GM18870 (cell line): ENCODE measurements around the gene BMP7.
"Not testable (repeated sequence)": the region's sequence is repeated elsewhere in the genome, so short reads cannot be mapped to it uniquely, and the experiment has no call there.

Experiments used
- ATAC-seq: cut with Tn5 transposase; IDR thresholded peaks from one replicate; pipeline ENCODE4 v1.9.1; 2021; ENCODE audit warnings: moderate library complexity; ENCODE audit not compliant: unreplicated experiment

Gene BMP7

DNA sequence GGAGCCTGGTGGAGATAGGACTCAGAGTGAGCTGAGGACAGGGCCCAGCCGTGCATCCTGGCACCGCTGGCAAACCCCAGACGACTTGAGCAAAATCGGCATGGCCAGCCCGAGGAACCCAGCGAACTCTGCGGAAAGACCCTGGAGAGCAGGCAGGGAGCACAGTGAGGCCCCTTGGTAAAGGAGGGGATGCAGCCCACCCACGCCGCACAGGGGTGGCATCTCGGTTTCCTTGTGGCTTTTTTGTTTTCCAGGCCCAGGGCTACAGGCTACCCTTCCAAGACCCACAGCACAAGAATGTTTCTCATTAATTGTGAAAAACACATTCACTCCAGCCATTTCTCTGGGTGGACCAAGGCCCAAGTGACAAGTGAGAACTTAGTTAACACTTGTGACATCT, 71.4 kb downstream of the BMP7 start:
- ATAC-seq, result no peak

DNA sequence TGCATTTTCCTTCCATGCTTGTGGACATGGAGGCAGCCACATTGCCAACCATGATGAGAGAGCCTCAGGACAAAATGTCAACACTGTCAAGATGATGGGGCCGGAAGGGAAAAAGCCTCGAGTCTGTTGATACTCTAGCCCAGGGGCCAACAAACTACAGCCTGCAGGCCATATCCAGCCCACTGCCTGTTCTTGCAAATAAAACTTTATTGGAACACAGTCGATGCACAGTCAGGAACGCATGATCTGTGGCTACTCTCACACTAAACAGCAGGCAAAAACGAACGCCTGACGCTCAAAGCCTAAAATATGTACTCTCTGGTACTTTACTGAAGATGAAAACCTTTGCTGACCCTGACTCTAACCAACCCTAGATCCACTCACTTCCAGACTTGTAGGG, 72.3 kb downstream of the BMP7 start:
- no peak for ATAC-seq

- no peak for ATAC-seq
These were observed 73.3 kb downstream of the BMP7 start for GRCh38 chr20:57193094-57193493.

DNA sequence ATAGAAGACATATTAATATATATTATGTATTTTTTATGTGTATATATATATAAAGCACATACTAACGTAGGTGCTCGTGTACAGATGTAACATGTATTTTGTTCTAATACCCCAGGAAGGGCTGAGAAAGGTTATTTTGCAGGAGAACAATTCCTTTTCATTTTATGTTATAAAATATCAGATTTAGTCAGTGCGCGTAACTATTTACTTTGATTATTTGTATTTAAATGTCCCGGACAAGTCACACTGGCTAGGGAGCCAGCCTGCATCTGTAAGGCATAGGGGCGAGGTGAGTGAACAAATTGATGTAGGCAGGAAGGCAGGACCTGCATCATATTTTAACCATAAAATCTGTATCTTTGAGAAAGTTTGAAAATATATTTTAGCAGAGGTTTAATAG, 74.1 kb downstream of the BMP7 start:
- no peak for ATAC-seq

DNA sequence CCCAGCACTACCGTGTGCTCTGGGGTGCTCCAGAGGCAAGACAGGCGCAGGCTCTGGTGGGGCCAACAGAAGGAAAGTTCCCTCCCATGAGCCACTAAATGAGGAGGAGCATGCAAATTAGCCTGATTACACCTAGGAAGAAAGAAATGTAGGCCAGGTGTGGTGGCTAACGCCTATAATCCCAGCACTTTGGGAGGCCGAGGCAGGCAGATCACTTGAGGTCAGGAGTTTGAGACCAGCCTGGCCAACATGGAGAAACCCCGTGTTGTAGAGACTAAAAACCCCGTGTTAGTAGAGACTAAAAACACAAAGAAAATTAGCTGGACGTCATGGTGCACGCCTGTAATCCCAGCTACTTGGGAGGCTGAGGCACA, 75.2 kb downstream of the BMP7 start:
- not testable (repeated sequence) for ATAC-seq

DNA sequence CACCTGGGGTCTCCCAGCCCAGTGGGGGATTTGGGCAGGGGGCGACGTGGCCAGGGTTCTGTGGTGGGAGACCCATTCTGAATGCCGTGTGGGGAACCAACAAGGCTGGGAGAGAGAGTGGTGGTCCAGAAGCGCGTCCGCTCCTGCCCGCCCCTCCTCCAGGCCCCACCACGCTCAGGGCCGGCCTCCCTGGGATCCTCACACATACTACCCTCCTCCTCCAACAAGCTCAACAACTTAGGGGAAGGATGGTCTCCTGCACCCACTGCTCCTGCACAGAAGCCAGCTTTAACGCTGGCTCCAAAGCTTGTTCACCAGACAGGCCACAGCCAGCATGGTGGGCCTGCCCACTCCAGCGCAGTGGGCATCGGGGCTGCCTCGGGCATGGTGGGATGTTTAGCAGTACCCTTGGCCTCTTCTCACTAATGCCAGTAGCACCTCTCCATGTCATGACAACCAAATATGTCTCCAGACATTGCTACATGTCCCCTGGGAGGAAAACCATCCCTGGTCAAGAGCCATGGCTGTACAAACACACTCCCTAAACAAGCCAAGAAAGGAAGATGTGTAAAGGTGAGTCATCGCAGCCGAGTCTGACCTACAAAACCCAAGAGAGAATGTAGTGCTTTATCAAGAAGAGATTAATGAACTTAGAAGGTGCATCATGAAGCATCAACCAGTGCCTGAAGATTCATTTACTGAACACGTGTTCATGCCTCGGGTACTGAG, 75.7 kb downstream of the BMP7 start:
- no peak for ATAC-seq

- no peak for ATAC-seq
These were observed 76.7 kb downstream of the BMP7 start for GRCh38 chr20:57189713-57190112.

- ATAC-seq, result no peak
These were observed 77.8 kb downstream of the BMP7 start for GRCh38 chr20:57188576-57189079.

DNA sequence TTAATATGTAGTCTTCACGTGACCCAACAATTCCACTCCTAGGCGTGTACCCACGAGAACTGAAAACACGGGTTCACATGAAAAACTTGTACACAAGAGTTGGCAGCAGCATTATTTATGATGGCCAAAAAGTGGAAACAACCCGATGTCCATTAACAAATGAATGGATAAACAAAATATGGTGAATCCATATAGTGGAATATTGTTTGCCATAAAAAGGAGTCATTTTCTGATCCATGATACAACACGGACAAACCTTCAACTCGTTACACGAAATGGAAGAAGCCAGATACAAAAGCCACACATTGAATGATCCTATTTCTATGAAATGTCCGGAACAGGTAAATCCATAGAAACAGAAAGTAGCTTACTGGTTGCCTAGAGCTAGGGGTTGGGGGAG, 78.4 kb downstream of the BMP7 start:
- no peak for ATAC-seq

- no peak for ATAC-seq
These were observed 79.3 kb downstream of the BMP7 start for GRCh38 chr20:57187068-57187634.

GRCh38 chr20:57186192-57186591, 80.2 kb downstream of the BMP7 start:
- ATAC-seq, result no peak

GRCh38 chr20:57185188-57185743, 81.2 kb downstream of the BMP7 start:
- no peak for ATAC-seq

DNA sequence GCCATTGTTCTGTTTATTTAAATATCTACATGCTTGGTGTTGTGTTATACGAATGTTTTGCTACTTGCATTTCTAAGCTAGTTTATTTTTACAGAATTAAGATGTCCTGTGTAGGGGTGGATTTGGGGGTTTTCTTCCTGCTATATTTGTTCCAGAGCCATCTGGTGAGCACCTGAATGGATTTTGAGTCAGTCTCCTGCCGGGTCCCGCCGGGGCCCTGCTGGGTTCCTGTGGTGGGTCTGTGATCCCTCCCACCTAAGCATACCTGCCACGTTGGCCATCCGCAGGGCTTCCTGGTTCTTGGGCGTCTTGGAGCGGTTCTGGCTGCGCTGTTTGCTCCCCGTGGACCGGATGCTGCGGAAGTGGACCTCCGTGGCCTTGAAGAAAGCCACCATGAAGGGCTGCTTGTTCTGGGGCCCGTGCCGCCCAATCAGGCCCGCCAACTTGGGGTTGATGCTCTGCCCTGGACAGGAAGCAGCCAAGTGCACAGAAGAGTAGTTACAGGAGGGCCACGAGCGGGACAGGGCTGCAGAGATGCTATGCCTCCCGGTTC, 82.9 kb downstream of the BMP7 start:
- ATAC-seq, result no peak

- ATAC-seq, result no peak
These were observed 84.8 kb downstream of the BMP7 start for GRCh38 chr20:57181639-57182038.

DNA sequence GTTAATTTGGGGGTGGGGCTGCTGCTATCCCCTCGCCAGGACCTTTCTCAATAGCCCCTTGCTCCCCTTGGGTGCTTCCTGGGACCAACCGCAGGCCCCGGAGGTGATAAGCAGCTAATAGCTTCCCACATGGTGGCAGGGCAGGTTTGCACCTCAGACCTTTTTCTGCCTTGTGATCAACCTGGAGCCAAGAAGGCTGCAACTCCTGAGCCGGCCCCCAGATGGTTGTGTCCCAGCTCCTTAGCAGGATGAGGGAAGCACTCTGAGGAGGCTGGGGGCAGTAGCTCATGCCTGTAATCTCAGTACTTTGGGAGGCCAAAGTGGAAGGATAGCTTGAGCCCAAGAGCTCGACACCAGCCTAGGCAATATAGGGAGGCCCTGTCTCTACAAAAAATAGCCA, 85.5 kb downstream of the BMP7 start:
- no peak for ATAC-seq

GRCh38 chr20:57180387-57180786, 86.1 kb downstream of the BMP7 start:
- ATAC-seq, result no peak

- no peak for ATAC-seq
These were observed 87.2 kb downstream of the BMP7 start for GRCh38 chr20:57179265-57179664.

- no peak for ATAC-seq
These were observed 87.8 kb downstream of the BMP7 start for GRCh38 chr20:57178582-57179111.

DNA sequence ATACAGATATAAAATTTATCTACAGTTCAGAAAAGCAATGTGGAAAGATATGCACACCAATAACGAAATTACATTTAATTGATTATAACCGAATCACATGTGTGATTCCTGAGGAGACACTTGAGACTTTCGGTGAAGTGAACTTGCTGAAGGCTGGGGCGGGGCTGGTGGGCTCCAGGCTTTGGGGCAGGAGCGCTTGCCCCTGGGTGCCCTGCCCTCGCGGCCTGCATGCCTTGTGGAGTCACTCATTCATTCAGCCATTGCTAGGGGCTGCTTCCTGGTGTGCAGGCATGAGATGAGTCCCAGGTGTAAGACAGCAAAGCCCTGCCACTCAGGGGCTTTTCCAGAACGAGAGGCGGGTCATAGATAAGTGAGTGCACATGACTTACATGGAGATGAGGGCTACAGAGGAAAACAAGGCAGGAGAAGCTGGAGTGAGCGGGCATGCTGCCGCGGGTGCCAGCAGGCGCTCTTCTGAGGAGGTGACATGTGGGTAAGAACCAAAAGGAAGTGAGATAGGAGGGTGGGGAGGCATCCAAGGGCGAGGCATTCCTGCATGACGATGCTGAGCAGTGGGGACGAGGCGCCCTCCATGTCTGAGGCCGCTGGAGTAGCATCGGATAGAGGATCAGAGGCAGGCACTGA, 88.7 kb downstream of the BMP7 start:
- no peak for ATAC-seq

DNA sequence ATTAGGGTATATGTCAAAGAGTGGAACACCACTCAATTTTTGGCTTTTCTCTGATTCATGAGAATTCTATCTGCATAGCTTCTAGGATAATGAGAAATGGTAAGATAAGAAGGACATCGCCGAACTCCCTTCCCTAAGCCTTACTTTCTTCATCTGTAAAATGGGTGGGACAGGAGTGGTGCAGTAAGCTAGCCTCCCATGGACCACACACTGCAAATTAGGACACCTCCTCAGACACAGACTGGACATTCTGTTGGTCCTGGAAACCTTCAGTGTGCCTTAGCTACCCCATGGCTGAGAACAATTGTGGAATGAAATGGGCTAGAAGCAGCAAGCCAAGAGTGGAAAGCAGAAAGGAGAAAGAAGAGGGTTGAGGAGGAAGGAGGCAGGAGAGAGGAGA, 89.6 kb downstream of the BMP7 start:
- ATAC-seq, result no peak

DNA sequence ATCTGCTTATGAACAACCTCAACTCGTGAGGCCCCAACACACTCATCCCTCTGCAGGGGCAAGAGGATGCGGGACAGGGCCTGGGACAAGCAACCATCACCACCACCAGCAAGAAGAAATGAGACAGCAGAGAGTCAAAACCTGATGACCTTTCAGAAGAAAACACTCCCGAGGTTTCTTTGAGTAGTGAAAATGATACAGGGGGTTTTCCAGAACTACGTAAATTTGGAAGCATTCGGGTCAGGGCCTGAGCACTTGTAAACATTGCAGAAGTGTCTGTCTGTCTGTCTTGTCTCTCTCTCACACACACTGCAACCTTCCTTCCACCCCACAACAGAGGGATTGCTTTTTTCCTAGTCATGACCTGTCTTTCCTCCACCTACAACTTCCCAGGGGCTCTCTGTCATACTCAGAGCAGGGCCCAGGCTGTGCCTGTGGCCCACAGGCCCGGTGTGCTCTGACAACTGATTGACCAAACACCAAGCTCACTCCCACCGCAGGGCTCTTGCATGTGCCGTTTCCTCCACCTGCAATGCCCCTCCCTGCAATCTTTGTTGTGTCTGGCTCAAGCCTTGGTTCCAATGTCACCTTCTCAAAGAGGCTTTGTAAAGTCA, 90.9 kb downstream of the BMP7 start:
- ATAC-seq, result no peak
